Mesenchymal stem cell (in vitro differentiated cells and primary cell): ENCODE measurements around the gene SMC1B.
"Not testable (repeated sequence)": the region's sequence is repeated elsewhere in the genome, so short reads cannot be mapped to it uniquely, and the experiment has no call there.

Experiments
- DNase-seq: peaks from one replicate; pipeline ENCODE4 v3.0.0-alpha.2; 2013
- H2AFZ ChIP-seq: one replicate; pipeline ENCODE4 v1.6.1; 2013; ENCODE audit warnings: low read depth, mild to moderate bottlenecking, control low read depth, inconsistent platforms, low read length, moderate library complexity
- H2AK5ac ChIP-seq: 2 replicates; pipeline ENCODE4 v1.6.1; 2013; ENCODE audit warnings: low read length, moderate library complexity, mild to moderate bottlenecking, inconsistent platforms; ENCODE audit not compliant: severe bottlenecking
- H2BK120ac ChIP-seq: one replicate; pipeline ENCODE4 v1.6.1; 2013; ENCODE audit warnings: low read depth, mild to moderate bottlenecking, inconsistent platforms, low read length, moderate library complexity
- H2BK12ac ChIP-seq, 2 experiments: one replicate each; pipeline ENCODE4 v1.6.1; 2013; ENCODE audit warnings: inconsistent platforms in 2 of 2, low read length in 2 of 2, mild to moderate bottlenecking in 2 of 2, moderate library complexity in 2 of 2, control low read depth in 1 of 2
- H2BK15ac ChIP-seq: one replicate; pipeline ENCODE4 v1.6.1; 2013; ENCODE audit warnings: mild to moderate bottlenecking, low read depth, inconsistent platforms; ENCODE audit not compliant: poor library complexity, severe bottlenecking
- H2BK5ac ChIP-seq: 2 replicates; pipeline ENCODE4 v1.6.1; 2013; ENCODE audit warnings: low read depth, mild to moderate bottlenecking, low read length, control low read depth, inconsistent platforms; ENCODE audit not compliant: poor library complexity, severe bottlenecking
- H3K14ac ChIP-seq, 2 experiments: one replicate each; pipeline ENCODE4 v1.6.1; 2013; ENCODE audit warnings: inconsistent platforms in 2 of 2, low read length in 2 of 2, control low read depth in 1 of 2, mild to moderate bottlenecking in 1 of 2, moderate library complexity in 1 of 2
- H3K18ac ChIP-seq, 2 experiments: one replicate each; pipeline ENCODE4 v1.6.1; 2013; ENCODE audit warnings: inconsistent platforms in 2 of 2, low read length in 2 of 2, control low read depth in 1 of 2, low read depth in 1 of 2, mild to moderate bottlenecking in 1 of 2
- H3K23ac ChIP-seq, 2 experiments: one replicate each; pipeline ENCODE4 v1.6.1; 2013; ENCODE audit warnings: inconsistent platforms in 2 of 2, low read length in 2 of 2, mild to moderate bottlenecking in 2 of 2, moderate library complexity in 2 of 2, control low read depth in 1 of 2
- H3K27ac ChIP-seq: 2 replicates; pipeline ENCODE4 v1.5.1; 2013; ENCODE audit warnings: mild to moderate bottlenecking, moderate library complexity, low read length, control low read depth, inconsistent platforms; ENCODE audit not compliant: poor library complexity, severe bottlenecking
- H3K27me3 ChIP-seq, 2 experiments: 2 replicates each; pipeline versions ENCODE4 v1.6.1 to v1.7.0; 2013; ENCODE audit warnings: low read length in 2 of 2, mild to moderate bottlenecking in 2 of 2, moderate library complexity in 2 of 2, control low read depth in 1 of 2, inconsistent platforms in 1 of 2; ENCODE audit not compliant: control insufficient read depth in 1 of 2, insufficient read depth in 1 of 2
- H3K36me3 ChIP-seq, 2 experiments: 2 replicates each; pipeline versions ENCODE4 v1.6.1 to v1.7.0; 2013; ENCODE audit warnings: low read length in 2 of 2, control low read depth in 1 of 2, inconsistent platforms in 1 of 2, low read depth in 1 of 2, mild to moderate bottlenecking in 1 of 2; ENCODE audit not compliant: insufficient read depth in 2 of 2, control insufficient read depth in 1 of 2
- H3K4ac ChIP-seq, 2 experiments: one replicate each; pipeline ENCODE4 v1.6.1; 2013; ENCODE audit warnings: inconsistent platforms in 2 of 2, low read length in 2 of 2, mild to moderate bottlenecking in 2 of 2, moderate library complexity in 2 of 2, control low read depth in 1 of 2, low read depth in 1 of 2
- H3K4me1 ChIP-seq: 2 replicates; pipeline ENCODE4 v1.6.1; 2013; ENCODE audit warnings: low read depth, low read length, control low read depth; ENCODE audit not compliant: control insufficient read depth, insufficient read depth
- H3K4me2 ChIP-seq: 2 replicates; pipeline ENCODE4 v1.6.1; 2013; ENCODE audit warnings: low read length, mild to moderate bottlenecking, inconsistent platforms; ENCODE audit not compliant: poor library complexity, severe bottlenecking
- H3K4me3 ChIP-seq, 2 experiments: 2 replicates each; pipeline versions ENCODE4 v1.5.1 to v1.7.0; 2013; ENCODE audit warnings: low read length in 2 of 2, mild to moderate bottlenecking in 2 of 2, control low read depth in 1 of 2, low read depth in 1 of 2; ENCODE audit not compliant: insufficient read depth in 1 of 2
- H3K79me1 ChIP-seq: replicated peaks from 2 replicates; pipeline ENCODE4 v1.6.1; 2013; ENCODE audit warnings: mild to moderate bottlenecking, control low read depth, low read length, inconsistent platforms; ENCODE audit not compliant: poor library complexity, severe bottlenecking
- H3K9ac ChIP-seq: 2 replicates; pipeline ENCODE4 v1.7.0; 2013; ENCODE audit warnings: mild to moderate bottlenecking, low read length, moderate library complexity
- H3K9me3 ChIP-seq: 2 replicates; pipeline ENCODE4 v1.7.0; 2013; ENCODE audit warnings: mild to moderate bottlenecking, low read length; ENCODE audit not compliant: control insufficient read depth
- H4K8ac ChIP-seq: one replicate; pipeline ENCODE4 v1.6.1; 2013; ENCODE audit warnings: inconsistent platforms, mild to moderate bottlenecking, low read length, moderate library complexity
- H4K91ac ChIP-seq: one replicate; pipeline ENCODE4 v1.6.1; 2013; ENCODE audit warnings: mild to moderate bottlenecking, low read length, inconsistent platforms
- WGBS: methylation state at CpG from one replicate; pipeline ENCODE4 v1.1.7; 2013; ENCODE audit warnings: mixed read lengths; 5-methylcytosine and 5-hydroxymethylcytosine counted together

The SMC1B gene

DNA sequence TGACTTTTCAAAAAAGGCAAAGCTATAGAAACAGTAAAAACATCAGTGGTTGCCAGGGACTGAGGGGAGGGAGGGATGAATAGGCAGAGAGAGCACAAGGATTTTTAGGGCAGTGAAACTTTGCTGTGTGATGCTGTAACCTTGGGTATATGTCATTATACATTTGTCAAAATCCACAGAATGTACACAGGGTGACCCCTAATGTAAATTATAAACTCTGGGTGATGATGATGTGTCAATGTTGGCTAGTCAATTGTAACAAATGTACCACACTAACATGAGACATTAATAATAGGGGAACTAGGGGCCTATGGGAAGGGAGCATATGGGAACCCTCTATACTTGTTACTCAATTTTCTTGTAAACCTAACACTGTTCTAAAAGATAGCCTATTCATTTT lies 24.9 kb upstream of the SMC1B start:
- Histone ChIP-seq H3K4me1 (peaks cover 9% of the 10 kb centered on the region), H3K18ac (no peak overlapping the region)

DNA sequence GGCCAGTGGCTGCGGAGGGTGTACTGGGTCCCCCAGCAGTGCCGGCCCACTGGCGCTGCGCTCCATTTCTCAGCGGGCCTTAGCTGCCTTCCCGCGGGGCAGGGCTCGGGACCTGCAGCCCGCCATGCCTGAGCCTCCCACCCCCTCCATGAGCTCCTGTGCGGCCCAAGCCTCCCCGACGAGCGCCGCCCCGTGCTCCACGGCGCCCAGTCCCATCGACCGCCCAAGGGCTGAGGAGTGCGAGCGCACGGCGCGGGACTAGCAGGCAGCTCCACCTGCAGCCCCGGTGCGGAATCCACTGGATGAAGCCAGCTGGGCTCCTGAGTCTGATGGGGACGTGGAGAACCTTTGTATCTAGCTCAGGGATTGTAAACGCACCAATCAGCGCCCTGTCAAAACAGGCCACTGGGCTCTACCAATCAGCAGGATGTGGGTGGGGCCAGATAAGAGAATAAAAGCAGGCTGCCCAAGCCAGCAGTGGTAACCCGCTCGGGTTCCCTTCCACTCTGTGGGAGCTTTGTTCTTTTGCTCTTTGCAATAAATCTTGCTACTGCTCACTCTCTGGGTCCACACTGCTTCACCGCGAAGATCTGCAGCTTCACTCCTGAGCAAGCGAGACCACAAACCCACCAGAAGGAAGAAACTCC lies 23.6 kb upstream of the SMC1B start:
- not testable (repeated sequence) for H4K8ac ChIP-seq, H3K23ac ChIP-seq, H3K14ac ChIP-seq, H2AK5ac ChIP-seq, H2BK5ac ChIP-seq, H2AFZ ChIP-seq, H2BK12ac ChIP-seq, H4K91ac ChIP-seq, H3K9me3 ChIP-seq, H3K9ac ChIP-seq, H3K79me1 ChIP-seq, H3K18ac ChIP-seq, H2BK120ac ChIP-seq, H3K4ac ChIP-seq, H2BK15ac ChIP-seq, H3K27me3 ChIP-seq, H3K27ac ChIP-seq, H3K36me3 ChIP-seq, H3K4me1 ChIP-seq, DNase-seq, H3K4me3 ChIP-seq, H3K4me2 ChIP-seq
- 98% methylated on average over 32 of the region's 34 CpGs for WGBS

More for the DNA sequence above, 24.9 kb upstream of the SMC1B start:
- Histone ChIP-seq H3K23ac (no peak overlapping the region), H2BK5ac (no peak overlapping the region), H3K27ac (no peak overlapping the region), H3K4me3 (no peak overlapping the region), H3K9me3 (no peaks in the 10 kb centered on the region), H2BK12ac (no peak overlapping the region), H3K4ac (no peak overlapping the region), H3K14ac (no peak overlapping the region), H4K91ac (no peak overlapping the region), H3K27me3 (peaks cover 0 to 3% of the 10 kb centered on the region in 2 experiments), H3K4me2 (no peak overlapping the region), H2BK15ac (no peak overlapping the region), H2AK5ac (no peak overlapping the region), H2AFZ (no peak overlapping the region), H3K79me1 (no peaks in the 10 kb centered on the region), H3K9ac (no peak overlapping the region), H3K36me3 (no peaks in the 10 kb centered on the region), H4K8ac (no peak overlapping the region), H2BK120ac (no peak overlapping the region)
- DNase-seq: peak; percentile 38

GRCh38 chr22:45435544-45436139 lies 22.2 kb upstream of the SMC1B start:
- Histone ChIP-seq H3K23ac (no peak overlapping the region), H3K9me3 (no peaks in the 10 kb centered on the region), H3K4me1 (peaks cover 2% of the 10 kb centered on the region), H2BK120ac (no peak overlapping the region), H3K4ac (peak overlapping the region in 1 of 2 experiments; percentile 45), H2BK12ac (peak overlapping the region in 1 of 2 experiments; percentile 4), H2AK5ac (no peak overlapping the region), H3K79me1 (no peaks in the 10 kb centered on the region), H3K14ac (no peak overlapping the region), H4K8ac (peak overlapping the region; percentile 89), H3K4me2 (no peak overlapping the region), H3K4me3 (no peak overlapping the region), H4K91ac (peak overlapping the region; percentile 40), H3K36me3 (no peaks in the 10 kb centered on the region), H3K27me3 (no peaks in the 10 kb centered on the region), H2BK15ac (peak overlapping the region; percentile 31), H3K27ac (no peak overlapping the region), H2AFZ (peak overlapping the region; percentile 15), H3K9ac (peak overlapping the region; percentile 79), H2BK5ac (no peak overlapping the region), H3K18ac (peak overlapping the region in 1 of 2 experiments; percentile 34)
- peak; percentile 90 for DNase-seq
- whole genome bisulfite sequencing: 11% methylated on average over 19 of the region's 20 CpGs

DNA sequence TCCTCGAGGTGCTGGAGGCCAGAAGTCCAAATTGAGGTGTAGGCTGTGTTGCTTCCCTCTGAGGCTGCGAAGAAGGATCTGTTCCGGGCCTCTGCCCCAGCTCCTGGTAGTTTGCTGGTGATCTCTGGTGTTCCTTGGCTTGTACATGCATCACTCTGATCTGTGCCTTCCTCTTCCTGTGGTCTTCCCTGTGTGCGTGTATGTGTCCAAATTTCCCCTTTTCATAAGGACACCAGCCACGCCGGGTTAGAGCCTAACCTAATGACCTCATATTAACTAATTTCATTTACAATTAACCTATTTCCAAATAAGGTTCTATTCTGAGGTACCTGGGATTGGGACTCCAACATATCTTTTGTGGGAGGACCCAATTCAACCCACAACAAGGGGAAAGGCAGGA lies 21.6 kb upstream of the SMC1B start:
- H2BK120ac ChIP-seq: peak overlapping the region; percentile 30
- peak overlapping the region; percentile 46 for H4K8ac ChIP-seq
- H3K4me1 ChIP-seq: peaks cover 2% of the 10 kb centered on the region
- no peak overlapping the region for H3K14ac ChIP-seq
- no peak overlapping the region for H2BK5ac ChIP-seq
- H3K23ac ChIP-seq: no peak overlapping the region
- no peak overlapping the region for H3K18ac ChIP-seq
- H3K9me3 ChIP-seq: no peaks in the 10 kb centered on the region
- peak overlapping the region; percentile 79 for H3K9ac ChIP-seq
- no peak overlapping the region for H2AK5ac ChIP-seq
- WGBS: 89% methylated on average over 6 of the region's 6 CpGs
- peak overlapping the region in 1 of 2 experiments; percentile 30 for H2BK12ac ChIP-seq
- H3K36me3 ChIP-seq: no peaks in the 10 kb centered on the region
- no peak overlapping the region for H3K4me3 ChIP-seq
- no peaks in the 10 kb centered on the region for H3K79me1 ChIP-seq
- H3K27ac ChIP-seq: no peak overlapping the region
- H3K4ac ChIP-seq: peak overlapping the region in 1 of 2 experiments; percentile 10
- peaks cover under 1 to 6% of the 10 kb centered on the region in 2 experiments for H3K27me3 ChIP-seq
- no peak overlapping the region for H3K4me2 ChIP-seq
- peak overlapping the region; percentile 16 for H2BK15ac ChIP-seq
- no peak for DNase-seq
- no peak overlapping the region for H2AFZ ChIP-seq
- H4K91ac ChIP-seq: peak overlapping the region; percentile 8
